ENCODE data around the gene MED16.

DNA sequence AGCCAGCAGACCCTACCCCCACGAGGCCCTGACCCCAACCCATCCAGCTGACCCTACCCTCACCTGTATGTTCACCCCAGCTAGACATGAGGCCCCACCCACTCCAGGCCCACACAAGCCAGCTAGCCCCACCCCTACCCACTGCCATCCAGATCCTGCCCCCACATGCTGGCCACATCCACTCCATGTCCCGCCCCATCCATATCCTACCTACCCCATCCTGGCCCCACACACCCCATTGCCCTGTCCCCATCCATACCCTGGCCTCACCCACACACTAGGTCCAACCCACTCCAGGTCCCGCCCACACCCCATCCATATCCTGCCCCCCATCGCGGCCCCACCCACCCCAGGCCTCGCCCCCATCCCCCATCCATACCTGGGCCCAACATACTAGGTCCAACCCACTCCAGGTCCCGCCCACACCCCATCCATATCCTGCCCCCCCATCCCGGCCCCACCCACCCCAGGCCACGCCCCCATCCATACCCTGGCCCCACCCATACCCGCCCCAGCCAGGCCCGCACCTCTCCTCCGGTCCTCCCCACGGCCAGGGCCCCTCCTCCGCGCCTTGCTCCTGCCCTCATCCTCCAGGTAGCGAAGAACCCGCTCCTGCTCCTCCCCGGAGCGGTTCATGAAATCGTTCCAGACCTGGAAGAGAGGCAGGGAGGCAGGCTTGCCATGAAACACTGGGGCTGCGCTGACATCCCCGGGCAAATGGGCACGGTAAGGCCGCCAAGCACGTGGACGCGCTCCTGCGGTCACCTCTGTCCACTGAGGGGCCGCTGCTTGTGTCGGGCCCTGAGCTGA is 7.5 kb upstream of the MED16 start:
- TF ChIP-seq KAT7 (CRISPR knock-in tag; IDR thresholded peaks at IDR 0.05; ENCODE audit: borderline replicate concordance) (no peak), TAF1 (CRISPR knock-in tag; IDR thresholded peaks at IDR 0.05) (no peak), SMC3 (IDR thresholded peaks at IDR 0.05; ENCODE audit: low read length) (no peak), BRF2 (CRISPR knock-in tag; IDR thresholded peaks at IDR 0.05) (no peak), REXO4 (CRISPR knock-in tag; IDR thresholded peaks at IDR 0.05; ENCODE audit: borderline replicate concordance) (no peak), HNRNPK (IDR thresholded peaks at IDR 0.05; ENCODE audit: low read depth, low read length, poor library complexity, severe bottlenecking) (no peak), ZNF235 (CRISPR knock-in tag; IDR thresholded peaks at IDR 0.05; ENCODE audit: borderline replicate concordance) (no peak)
- TF ChIP-seq, protein P1, sequence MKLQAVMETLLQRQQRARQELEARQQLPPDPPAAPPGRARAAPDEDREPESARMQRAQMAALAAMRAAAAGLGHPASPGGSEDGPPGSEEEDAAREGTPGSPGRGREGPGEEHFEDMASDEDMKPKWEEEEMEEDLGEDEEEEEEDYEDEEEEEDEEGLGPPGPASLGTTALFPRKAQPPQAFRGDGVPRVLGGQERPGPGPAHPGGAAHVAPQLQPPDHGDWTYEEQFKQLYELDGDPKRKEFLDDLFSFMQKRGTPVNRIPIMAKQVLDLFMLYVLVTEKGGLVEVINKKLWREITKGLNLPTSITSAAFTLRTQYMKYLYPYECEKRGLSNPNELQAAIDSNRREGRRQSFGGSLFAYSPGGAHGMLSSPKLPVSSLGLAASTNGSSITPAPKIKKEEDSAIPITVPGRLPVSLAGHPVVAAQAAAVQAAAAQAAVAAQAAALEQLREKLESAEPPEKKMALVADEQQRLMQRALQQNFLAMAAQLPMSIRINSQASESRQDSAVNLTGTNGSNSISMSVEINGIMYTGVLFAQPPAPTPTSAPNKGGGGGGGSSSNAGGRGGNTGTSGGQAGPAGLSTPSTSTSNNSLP (IDR thresholded peaks at IDR 0.05; ENCODE audit: low read depth, low read length): no peak
